Right lung (tissue), 5 donors: ENCODE data around the gene CAMK2B. TPM values are rescaled to one million over a fixed set of nuclear protein-coding genes. Genes with fewer than 3 reads are reported as not detected.

Source experiments
- DNase-seq, 2 donors: peaks; one replicate each; pipeline ENCODE4 v3.0.0-alpha.2; 2013
- polyA plus RNA-seq, 5 donors: library from polyadenylated mRNA; unstranded; fragments of 120-200 nt; gene quantifications; one replicate each; pipeline versions ENCODE4 v1.2.1 to v1.2.3, GENCODE V29; 2013; ENCODE audit warnings: inconsistent platforms in 1 of 5, low replicate concordance in 1 of 5; ENCODE audit not compliant: insufficient read length in 5 of 5, insufficient read depth in 1 of 5

Gene CAMK2B
- polyA plus RNA-seq, 5 donors = 0.73 to 0.96 (median 0.85) TPM

- DNase-seq = no peak
Measured at GRCh38 chr7:44258423-44258760, 67.0 kb downstream of the CAMK2B start.

- DNase-seq = peak; percentile 54 to 57
Measured at GRCh38 chr7:44257618-44258422, 67.6 kb downstream of the CAMK2B start.

- no peak for DNase-seq
Measured at GRCh38 chr7:44257213-44257612, 68.2 kb downstream of the CAMK2B start.

- DNase-seq = no peak
Measured at GRCh38 chr7:44256459-44256858, 68.9 kb downstream of the CAMK2B start.

- DNase-seq = no peak
Measured at GRCh38 chr7:44251881-44252280, 73.5 kb downstream of the CAMK2B start.

- no peak for DNase-seq
Measured at GRCh38 chr7:44251269-44251668, 74.1 kb downstream of the CAMK2B start.

GRCh38 chr7:44249639-44250234 lies 75.7 kb downstream of the CAMK2B start:
- no peak for DNase-seq

GRCh38 chr7:44247868-44248651 lies 77.3 kb downstream of the CAMK2B start:
- DNase-seq = no peak

GRCh38 chr7:44246396-44247113 lies 78.8 kb downstream of the CAMK2B start:
- DNase-seq = no peak

GRCh38 chr7:44244282-44244681 lies 81.1 kb downstream of the CAMK2B start:
- no peak for DNase-seq

- no peak for DNase-seq
Measured at GRCh38 chr7:44242091-44242490, 83.3 kb downstream of the CAMK2B start.

GRCh38 chr7:44240983-44241510 lies 84.3 kb downstream of the CAMK2B start:
- peak; percentile 41 to 69 for DNase-seq

GRCh38 chr7:44240376-44240775 lies 85.0 kb downstream of the CAMK2B start:
- DNase-seq = no peak

- no peak for DNase-seq
Measured at GRCh38 chr7:44239361-44239760, 86.0 kb downstream of the CAMK2B start.

- DNase-seq = no peak
Measured at GRCh38 chr7:44238116-44238695, 87.2 kb downstream of the CAMK2B start.

GRCh38 chr7:44237696-44238095 lies 87.7 kb downstream of the CAMK2B start:
- DNase-seq = no peak

- DNase-seq = no peak
Measured at GRCh38 chr7:44236333-44236728, 89.1 kb downstream of the CAMK2B start.

GRCh38 chr7:44235582-44236332 lies 89.6 kb downstream of the CAMK2B start:
- DNase-seq = no peak

- no peak for DNase-seq
Measured at GRCh38 chr7:44235066-44235465, 90.3 kb downstream of the CAMK2B start.

GRCh38 chr7:44232901-44233715 lies 92.3 kb downstream of the CAMK2B start:
- DNase-seq = no peak
